ENCODE results near the gene LAMP2.
"Not testable (repeated sequence)": the region's sequence is repeated elsewhere in the genome, so short reads cannot be mapped to it uniquely, and the experiment has no call there.

Gene LAMP2

GRCh38 chrX:120468825-120469525 is at the start of gene LAMP2:
Gene LAMP2, minus strand, starts transcription at chrX:120469296. Its CDS starts 127 bp downstream, at chrX:120469169.
- peak within 1 kb of the TSS; percentile 95 for H3K27ac Mint-ChIP-seq
- no peaks in the 10 kb centered on the region for H3K9me3 Mint-ChIP-seq
- peak within 1 kb of the TSS; percentile 85 to 87 for H3K4me3 Mint-ChIP-seq

GRCh38 chrX:120517936-120518335 is 48.8 kb upstream of the LAMP2 start:
- no peak overlapping the region for H3K27ac Mint-ChIP-seq
- peaks cover 0 to 1% of the 10 kb centered on the region in 2 donors for H3K9me3 Mint-ChIP-seq
- H3K4me3 Mint-ChIP-seq = no peak overlapping the region
- DNase-seq (no peak), ATAC-seq (replicated peaks) (no peak)
- peaks cover 5 to 6% of the 10 kb centered on the region in 2 donors for H3K36me3 Mint-ChIP-seq
- H3K27me3 Mint-ChIP-seq = no peaks in the 10 kb centered on the region
- peaks cover 5 to 6% of the 10 kb centered on the region in 2 donors for H3K4me1 Mint-ChIP-seq

More at GRCh38 chrX:120468825-120469525, at the start of gene LAMP2:
- DNase-seq (peak; percentile 66), ATAC-seq (replicated peaks) (peak; percentile 93 to 98)
- Mint-ChIP-seq H3K27me3 (no peaks in the 10 kb centered on the region), H3K4me1 (peaks cover 9 to 11% of the 10 kb centered on the region in 2 donors), H3K36me3 (peaks cover 0 to 5% of the 10 kb centered on the region in 2 donors)

GRCh38 chrX:120514236-120514635 is 45.1 kb upstream of the LAMP2 start:
- Mint-ChIP-seq H3K36me3 (peaks cover 0 to 2% of the 10 kb centered on the region in 2 donors), H3K9me3 (no peaks in the 10 kb centered on the region), H3K27ac (peak overlapping the region; percentile 6), H3K4me3 (no peak overlapping the region), H3K4me1 (peaks cover 3 to 5% of the 10 kb centered on the region in 2 donors), H3K27me3 (no peaks in the 10 kb centered on the region)
- ATAC-seq (replicated peaks) = no peak
- DNase-seq = no peak

GRCh38 chrX:120512627-120513026 is 43.5 kb upstream of the LAMP2 start:
- H3K4me3 Mint-ChIP-seq = no peak overlapping the region
- DNase-seq (no peak), ATAC-seq (replicated peaks) (no peak)

GRCh38 chrX:120512222-120512621 is 43.1 kb upstream of the LAMP2 start:
- H3K4me1 Mint-ChIP-seq = peaks cover 3 to 5% of the 10 kb centered on the region in 2 donors
- peak overlapping the region; percentile 47 for H3K27ac Mint-ChIP-seq
- no peaks in the 10 kb centered on the region for H3K9me3 Mint-ChIP-seq

More at GRCh38 chrX:120512627-120513026, 43.5 kb upstream of the LAMP2 start:
- H3K9me3 Mint-ChIP-seq = no peaks in the 10 kb centered on the region
- peaks cover 3 to 5% of the 10 kb centered on the region in 2 donors for H3K4me1 Mint-ChIP-seq
- no peak overlapping the region for H3K27ac Mint-ChIP-seq
- H3K27me3 Mint-ChIP-seq = no peaks in the 10 kb centered on the region
- peaks cover 0 to 2% of the 10 kb centered on the region in 2 donors for H3K36me3 Mint-ChIP-seq

GRCh38 chrX:120504569-120504968 is 35.5 kb upstream of the LAMP2 start:
- no peaks in the 10 kb centered on the region for H3K9me3 Mint-ChIP-seq
- no peak overlapping the region for H3K4me3 Mint-ChIP-seq
- no peak for ATAC-seq (replicated peaks)
- H3K27me3 Mint-ChIP-seq = peaks cover 0 to 2% of the 10 kb centered on the region in 2 donors
- no peak for DNase-seq
- peaks cover 0 to under 1% of the 10 kb centered on the region in 2 donors for H3K36me3 Mint-ChIP-seq
- no peaks in the 10 kb centered on the region for H3K4me1 Mint-ChIP-seq
- no peak overlapping the region for H3K27ac Mint-ChIP-seq

More at GRCh38 chrX:120512222-120512621, 43.1 kb upstream of the LAMP2 start:
- DNase-seq (no peak), ATAC-seq (replicated peaks) (no peak)
- Mint-ChIP-seq H3K4me3 (no peak overlapping the region), H3K36me3 (peaks cover 0 to 2% of the 10 kb centered on the region in 2 donors), H3K27me3 (no peaks in the 10 kb centered on the region)

GRCh38 chrX:120499301-120500072 is 30.4 kb upstream of the LAMP2 start:
- Mint-ChIP-seq H3K27me3 (peaks cover 0 to 9% of the 10 kb centered on the region in 2 donors), H3K4me1 (peaks cover 0 to 7% of the 10 kb centered on the region in 2 donors), H3K36me3 (peaks cover 0 to 2% of the 10 kb centered on the region in 2 donors), H3K4me3 (no peak overlapping the region), H3K9me3 (no peaks in the 10 kb centered on the region), H3K27ac (no peak overlapping the region)
- ATAC-seq (replicated peaks) (no peak), DNase-seq (no peak)

GRCh38 chrX:120490119-120490518 is 21.0 kb upstream of the LAMP2 start:
- H3K36me3 Mint-ChIP-seq = not testable (repeated sequence)

GRCh38 chrX:120486786-120487185 is 17.7 kb upstream of the LAMP2 start:
- Mint-ChIP-seq H3K9me3 (no peaks in the 10 kb centered on the region), H3K27ac (no peak overlapping the region), H3K4me1 (no peaks in the 10 kb centered on the region), H3K36me3 (no peaks in the 10 kb centered on the region), H3K27me3 (no peaks in the 10 kb centered on the region), H3K4me3 (no peak overlapping the region)
- no peak for ATAC-seq (replicated peaks)
- no peak for DNase-seq

More at GRCh38 chrX:120490119-120490518, 21.0 kb upstream of the LAMP2 start:
- not testable (repeated sequence) for H3K9me3 Mint-ChIP-seq; H3K4me3 Mint-ChIP-seq; ATAC-seq (replicated peaks); H3K27ac Mint-ChIP-seq; H3K4me1 Mint-ChIP-seq; H3K27me3 Mint-ChIP-seq; DNase-seq

GRCh38 chrX:120485638-120486520 is 16.8 kb upstream of the LAMP2 start:
- Mint-ChIP-seq H3K4me1 (no peaks in the 10 kb centered on the region), H3K9me3 (no peaks in the 10 kb centered on the region), H3K27ac (peak overlapping the region; percentile 84), H3K36me3 (no peaks in the 10 kb centered on the region), H3K4me3 (peak overlapping the region; percentile 79 to 82), H3K27me3 (no peaks in the 10 kb centered on the region)
- peak; percentile 36 for DNase-seq
- peak; percentile 85 to 88 for ATAC-seq (replicated peaks)

- Mint-ChIP-seq H3K9me3 (no peaks in the 10 kb centered on the region), H3K27ac (peak overlapping the region; percentile 84), H3K4me3 (peak overlapping the region; percentile 79 to 82), H3K36me3 (no peaks in the 10 kb centered on the region), H3K4me1 (no peaks in the 10 kb centered on the region), H3K27me3 (peaks cover 0 to 4% of the 10 kb centered on the region in 2 donors)
- ATAC-seq (replicated peaks) (no peak), DNase-seq (no peak)
These were observed 16.2 kb upstream of the LAMP2 start for GRCh38 chrX:120485315-120485637.

- Mint-ChIP-seq H3K27me3 (peaks cover 0 to 7% of the 10 kb centered on the region in 2 donors), H3K4me3 (no peak overlapping the region), H3K36me3 (no peaks in the 10 kb centered on the region), H3K9me3 (no peaks in the 10 kb centered on the region), H3K4me1 (no peaks in the 10 kb centered on the region), H3K27ac (no peak overlapping the region)
- DNase-seq (no peak), ATAC-seq (replicated peaks) (no peak)
These were observed 8.4 kb upstream of the LAMP2 start for GRCh38 chrX:120477453-120477852.

GRCh38 chrX:120476714-120477113 is 7.6 kb upstream of the LAMP2 start:
- no peaks in the 10 kb centered on the region for H3K4me1 Mint-ChIP-seq
- ATAC-seq (replicated peaks) (no peak), DNase-seq (no peak)
- no peaks in the 10 kb centered on the region for H3K36me3 Mint-ChIP-seq
- no peak overlapping the region for H3K4me3 Mint-ChIP-seq
- H3K27ac Mint-ChIP-seq = no peak overlapping the region
- no peaks in the 10 kb centered on the region for H3K9me3 Mint-ChIP-seq
- H3K27me3 Mint-ChIP-seq = peaks cover 0 to 7% of the 10 kb centered on the region in 2 donors

- not testable (repeated sequence) for DNase-seq; H3K27ac Mint-ChIP-seq; H3K36me3 Mint-ChIP-seq; ATAC-seq (replicated peaks); H3K27me3 Mint-ChIP-seq; H3K9me3 Mint-ChIP-seq; H3K4me3 Mint-ChIP-seq; H3K4me1 Mint-ChIP-seq
These were observed 6.4 kb upstream of the LAMP2 start for GRCh38 chrX:120475447-120475846.

Measured in stimulated activated naive B cell treated with anti-CD40 and anti-IgM and Interleukin-4, amounts not matched to agents 10 μg/mL and 1 μg/mL and 100 μg/mL, for 72 hours (primary cell).